GM18520 (cell line): ENCODE results near the gene INTS6.

ENCODE experiments used
- ATAC-seq: cut with Tn5 transposase; IDR thresholded peaks from one replicate; pipeline ENCODE4 v1.9.1; 2021; ENCODE audit not compliant: unreplicated experiment

Gene INTS6, protein sequence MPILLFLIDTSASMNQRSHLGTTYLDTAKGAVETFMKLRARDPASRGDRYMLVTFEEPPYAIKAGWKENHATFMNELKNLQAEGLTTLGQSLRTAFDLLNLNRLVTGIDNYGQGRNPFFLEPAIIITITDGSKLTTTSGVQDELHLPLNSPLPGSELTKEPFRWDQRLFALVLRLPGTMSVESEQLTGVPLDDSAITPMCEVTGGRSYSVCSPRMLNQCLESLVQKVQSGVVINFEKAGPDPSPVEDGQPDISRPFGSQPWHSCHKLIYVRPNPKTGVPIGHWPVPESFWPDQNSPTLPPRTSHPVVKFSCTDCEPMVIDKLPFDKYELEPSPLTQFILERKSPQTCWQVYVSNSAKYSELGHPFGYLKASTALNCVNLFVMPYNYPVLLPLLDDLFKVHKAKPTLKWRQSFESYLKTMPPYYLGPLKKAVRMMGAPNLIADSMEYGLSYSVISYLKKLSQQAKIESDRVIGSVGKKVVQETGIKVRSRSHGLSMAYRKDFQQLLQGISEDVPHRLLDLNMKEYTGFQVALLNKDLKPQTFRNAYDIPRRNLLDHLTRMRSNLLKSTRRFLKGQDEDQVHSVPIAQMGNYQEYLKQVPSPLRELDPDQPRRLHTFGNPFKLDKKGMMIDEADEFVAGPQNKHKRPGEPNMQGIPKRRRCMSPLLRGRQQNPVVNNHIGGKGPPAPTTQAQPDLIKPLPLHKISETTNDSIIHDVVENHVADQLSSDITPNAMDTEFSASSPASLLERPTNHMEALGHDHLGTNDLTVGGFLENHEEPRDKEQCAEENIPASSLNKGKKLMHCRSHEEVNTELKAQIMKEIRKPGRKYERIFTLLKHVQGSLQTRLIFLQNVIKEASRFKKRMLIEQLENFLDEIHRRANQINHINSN

DNA sequence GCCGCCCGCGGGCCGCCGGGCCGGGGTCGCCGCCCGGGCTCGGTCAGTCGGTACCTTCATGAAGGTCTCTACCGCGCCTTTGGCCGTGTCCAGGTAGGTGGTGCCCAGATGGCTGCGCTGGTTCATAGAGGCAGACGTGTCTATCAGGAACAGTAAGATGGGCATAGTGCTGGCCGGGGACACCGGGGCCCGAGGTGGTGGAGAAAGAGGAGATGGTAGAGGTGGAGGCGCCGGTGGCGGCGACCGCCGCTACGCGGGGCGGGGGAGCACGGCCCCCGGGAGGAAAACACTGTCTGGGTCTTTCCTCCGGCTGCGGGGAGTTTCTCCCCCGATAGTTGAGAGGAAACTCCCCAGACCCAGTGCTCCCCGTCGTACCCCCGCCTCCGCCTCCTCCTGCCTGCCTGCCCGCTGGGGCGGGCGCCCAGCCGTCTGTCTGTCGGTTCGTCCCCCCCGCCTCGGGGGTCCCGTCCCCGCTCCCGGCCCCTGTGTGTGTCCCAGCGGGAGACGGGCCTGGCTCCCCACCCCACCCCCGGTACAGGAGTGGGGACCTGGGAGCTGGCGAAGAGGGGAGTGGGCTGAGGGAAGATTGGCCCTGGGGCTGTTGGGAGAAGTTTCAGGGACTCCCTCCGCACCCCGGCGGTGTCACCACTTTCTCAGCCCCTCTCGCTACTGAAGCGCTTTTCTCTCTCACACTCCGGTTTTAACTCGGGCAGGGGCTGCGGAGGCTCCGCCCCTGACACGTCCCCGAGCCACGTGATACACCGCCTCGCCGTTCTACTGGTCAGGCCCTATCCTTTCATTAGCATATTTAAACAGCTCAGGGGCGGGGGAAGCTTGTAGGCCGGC lies at the start of gene INTS6:
Gene INTS6 (minus strand): TSS at position 676 of the 846 bp plus-strand sequence. CDS start 511 bp downstream, at position 165.
- peak; percentile 49 for ATAC-seq

GRCh38 chr13:51502153-51502651 lies 49.4 kb upstream of the INTS6 start:
- ATAC-seq: peak; percentile 94

DNA sequence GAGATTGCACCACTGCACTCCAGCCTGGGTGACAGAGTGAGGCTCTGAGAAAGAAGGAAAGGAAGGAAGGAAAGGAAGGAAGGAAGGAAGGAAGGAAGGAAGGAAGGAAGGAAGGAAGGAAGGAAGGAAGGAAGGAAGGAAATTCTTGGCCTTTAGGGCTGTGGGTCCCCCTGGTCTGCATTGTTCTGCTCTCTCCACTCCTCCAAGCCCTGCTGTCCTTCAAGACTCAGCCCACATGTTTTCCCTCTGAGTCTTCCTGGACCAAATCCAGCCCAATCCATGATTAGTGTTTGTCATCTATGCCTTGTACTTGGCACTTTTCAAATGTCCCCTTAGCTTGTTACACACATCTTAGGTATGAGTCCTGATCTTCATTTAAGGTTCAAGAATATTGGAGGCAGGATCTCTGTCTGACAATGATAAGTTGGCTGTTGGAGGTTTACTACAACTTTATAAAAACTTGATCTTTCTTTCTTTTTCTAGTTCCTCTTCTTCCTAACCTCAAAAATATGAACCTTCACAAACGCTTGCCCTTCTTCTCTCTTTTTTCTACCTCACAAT lies 48.8 kb upstream of the INTS6 start:
- ATAC-seq: no peak

DNA sequence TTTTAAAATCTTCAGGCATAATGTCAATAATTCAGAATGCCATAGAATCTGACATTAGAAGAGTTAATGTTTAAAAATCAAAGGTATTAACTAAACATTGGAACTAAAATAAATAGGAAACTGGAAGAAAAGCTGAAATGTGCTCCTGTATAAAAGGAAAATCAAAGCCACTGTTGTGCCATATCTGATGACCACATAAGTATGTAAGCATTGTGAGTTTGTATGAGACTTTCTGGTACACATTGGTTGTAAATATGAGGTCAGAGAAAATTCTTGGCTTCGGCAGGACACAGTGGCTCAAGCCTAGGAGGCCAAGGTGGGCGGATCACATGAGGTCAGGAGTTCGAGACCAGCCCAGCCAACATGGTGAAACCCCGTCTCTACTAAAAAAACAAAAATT lies 48.3 kb upstream of the INTS6 start:
- no peak for ATAC-seq

- no peak for ATAC-seq
These were observed 47.9 kb upstream of the INTS6 start for GRCh38 chr13:51500687-51501086.

DNA sequence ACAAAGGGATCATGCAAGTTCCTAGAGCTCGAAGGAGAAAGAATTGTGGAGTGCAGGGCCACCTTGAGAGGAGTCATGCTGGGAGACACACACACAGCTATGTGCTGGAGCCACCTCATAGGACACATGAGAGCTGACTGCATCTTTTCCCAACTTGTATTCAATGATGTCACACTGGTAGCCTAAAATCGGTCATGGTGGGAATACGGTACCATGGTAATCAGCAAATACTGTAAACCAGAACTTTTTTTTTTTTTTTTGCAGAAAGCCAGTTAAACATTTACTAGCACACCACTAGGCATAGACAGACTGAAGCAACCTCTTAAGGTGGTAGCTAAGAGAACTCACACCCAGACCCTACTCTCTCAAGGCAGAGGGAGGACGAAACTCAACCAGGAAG lies 47.0 kb upstream of the INTS6 start:
- ATAC-seq: no peak

- ATAC-seq: no peak
These were observed 42.5 kb upstream of the INTS6 start for GRCh38 chr13:51495316-51495715.

- no peak for ATAC-seq
These were observed 41.3 kb upstream of the INTS6 start for GRCh38 chr13:51494156-51494555.

GRCh38 chr13:51488212-51488611 lies 35.4 kb upstream of the INTS6 start:
- ATAC-seq: no peak

DNA sequence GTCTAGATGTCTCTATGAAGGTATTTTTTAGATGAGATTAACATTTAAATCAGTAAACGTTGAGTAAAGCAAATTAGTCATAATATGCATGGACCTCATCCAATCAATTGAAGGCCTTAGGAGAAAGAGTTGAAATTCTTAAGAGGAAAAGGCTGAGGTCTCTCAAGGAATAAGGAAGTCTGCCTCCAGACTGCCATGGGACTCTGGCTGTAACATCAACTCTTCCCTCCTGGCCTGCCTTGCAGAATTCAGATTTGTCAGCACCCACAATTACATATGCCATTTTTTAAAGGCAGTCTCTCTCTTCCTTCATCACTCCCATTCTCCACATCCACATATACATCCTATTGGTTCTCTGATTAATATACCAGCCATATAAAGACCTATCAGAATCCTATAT lies 28.8 kb upstream of the INTS6 start:
- ATAC-seq: no peak

DNA sequence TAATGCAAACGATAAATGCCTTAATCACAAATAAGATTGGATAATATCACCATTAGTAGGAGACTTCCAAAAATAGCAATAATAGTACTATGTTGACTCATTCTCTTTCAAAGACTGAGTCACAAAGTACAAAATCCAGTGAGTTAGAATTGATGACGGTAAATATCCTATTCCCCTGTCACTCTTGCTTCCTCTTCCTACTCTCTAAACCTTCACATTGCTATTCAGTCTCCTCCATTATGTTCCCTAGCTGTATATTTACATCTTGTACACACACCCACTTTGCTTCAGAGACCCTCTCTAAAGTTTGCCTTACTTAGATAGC lies 26.3 kb upstream of the INTS6 start:
- ATAC-seq: no peak

DNA sequence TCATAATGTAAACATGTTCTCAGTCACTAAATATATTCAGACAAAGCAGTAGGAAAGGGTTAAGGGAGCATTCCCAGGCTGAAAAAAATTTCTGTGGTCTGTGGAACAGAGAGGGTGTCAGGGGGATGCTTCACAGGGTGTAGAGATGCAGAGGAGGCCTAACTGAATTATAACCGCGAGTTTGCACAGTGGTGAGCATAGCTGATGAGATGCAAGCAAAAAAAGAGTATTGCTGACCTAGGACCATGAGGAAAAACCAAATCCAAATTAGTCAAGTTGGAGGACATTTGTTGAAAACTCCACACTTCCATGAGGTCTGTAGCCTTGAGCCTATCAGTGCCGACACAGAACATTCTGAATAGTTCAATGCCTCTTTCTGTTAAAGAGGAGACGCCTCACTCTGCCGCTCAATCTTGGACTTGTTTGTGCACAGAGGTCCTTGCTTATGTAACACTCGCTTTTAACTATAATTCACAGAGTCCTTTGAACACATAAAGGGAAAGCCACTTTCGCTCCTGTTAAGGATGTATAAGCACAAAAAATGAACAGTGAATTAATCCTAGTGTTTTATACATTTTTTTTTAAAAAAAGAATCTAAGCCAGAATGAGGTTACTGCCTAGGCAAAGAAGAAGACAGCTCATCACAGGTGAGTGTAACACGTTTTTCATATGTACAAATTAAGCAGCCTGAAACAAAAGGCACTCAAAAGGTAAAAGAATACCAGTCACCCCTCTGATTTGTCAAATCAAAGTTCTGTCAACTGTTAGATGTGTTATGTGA lies 25.8 kb upstream of the INTS6 start:
- ATAC-seq: no peak

- ATAC-seq: no peak
These were observed 25.0 kb upstream of the INTS6 start for GRCh38 chr13:51477653-51478324.

- ATAC-seq: no peak
These were observed 24.3 kb upstream of the INTS6 start for GRCh38 chr13:51477149-51477548.

DNA sequence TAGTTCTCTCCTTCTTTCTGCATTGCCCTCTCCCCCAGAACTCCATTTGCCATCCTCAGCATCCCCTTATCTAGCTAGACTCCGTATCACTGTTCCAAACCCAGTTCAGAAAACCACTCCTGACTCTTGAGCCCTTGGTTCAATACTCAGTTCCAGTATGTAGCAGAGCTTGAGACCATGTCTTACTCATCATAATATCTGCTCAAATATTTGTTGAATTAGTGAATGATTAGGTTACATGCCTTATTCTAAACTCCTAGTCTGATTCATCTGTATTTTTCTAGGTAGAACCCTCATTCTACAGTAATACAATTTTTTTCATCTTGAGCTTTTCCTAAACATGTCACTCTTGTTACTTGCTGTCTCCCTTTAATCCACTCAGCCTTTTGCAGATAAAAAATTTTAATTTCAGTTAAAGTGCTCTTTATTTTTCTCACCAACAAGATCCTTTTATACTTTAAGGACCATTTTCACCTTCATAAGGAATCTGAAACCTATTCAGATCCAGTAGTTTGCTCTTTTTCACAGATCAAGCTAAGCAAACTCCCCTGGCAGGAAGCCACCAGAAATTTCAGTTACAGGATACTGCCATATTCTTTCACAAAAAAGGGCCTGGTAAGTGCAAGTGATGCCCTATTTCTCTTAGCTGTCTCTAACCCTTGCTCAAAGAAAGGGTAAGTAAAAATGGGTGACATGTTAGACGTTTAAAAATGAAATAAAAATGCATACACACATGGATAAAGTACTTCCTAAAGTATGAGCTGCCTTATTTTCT lies 23.1 kb upstream of the INTS6 start:
- ATAC-seq: no peak

- no peak for ATAC-seq
These were observed 17.0 kb upstream of the INTS6 start for GRCh38 chr13:51469790-51470189.

- no peak for ATAC-seq
These were observed 14.9 kb upstream of the INTS6 start for GRCh38 chr13:51467730-51468129.

- no peak for ATAC-seq
These were observed 12.3 kb upstream of the INTS6 start for GRCh38 chr13:51465124-51465523.
